ENCODE results near the gene ABCA3. TPM values are rescaled to one million over a fixed set of nuclear protein-coding genes. Genes with fewer than 3 reads are reported as not detected.
"Not testable (repeated sequence)": the region's sequence is repeated elsewhere in the genome, so short reads cannot be mapped to it uniquely, and the experiment has no call there.

The ABCA3 gene
- total RNA-seq, 1 donor from 2014 or later: 25.9 TPM

- Histone ChIP-seq H3K27me3 (no peaks in the 10 kb centered on the region), H3K36me3 (peaks cover 44 to 48% of the 10 kb centered on the region in 2 donors), H3K9me3 (no peaks in the 10 kb centered on the region), H3K27ac (no peak overlapping the region), H3K4me1 (no peaks in the 10 kb centered on the region), H3K4me3 (no peak overlapping the region)
- DNase-seq (ENCODE audit: low spot score in 2 of 2): no peak
- intact Hi-C loops (cut with DNase I): no loop called here
- TF ChIP-seq CTCF (IDR thresholded peaks at IDR 0.05): no peak
Measured at GRCh38 chr16:2243781-2244180, 96.7 kb downstream of the ABCA3 start.

GRCh38 chr16:2243031-2243528 is 97.4 kb downstream of the ABCA3 start:
- Histone ChIP-seq H3K27ac (no peak overlapping the region), H3K9me3 (no peaks in the 10 kb centered on the region), H3K4me1 (no peaks in the 10 kb centered on the region), H3K36me3 (peaks cover 44 to 48% of the 10 kb centered on the region in 2 donors), H3K27me3 (no peaks in the 10 kb centered on the region), H3K4me3 (no peak overlapping the region)
- no peak for DNase-seq (ENCODE audit: low spot score in 2 of 2)
- no peak for TF ChIP-seq CTCF (IDR thresholded peaks at IDR 0.05)
- intact Hi-C loops (cut with DNase I): no loop called here

GRCh38 chr16:2242598-2242997 is 97.9 kb downstream of the ABCA3 start:
- DNase-seq (ENCODE audit: low spot score in 2 of 2): no peak
- no peaks in the 10 kb centered on the region for H3K4me1 ChIP-seq
- no peaks in the 10 kb centered on the region for H3K27me3 ChIP-seq
- TF ChIP-seq CTCF (IDR thresholded peaks at IDR 0.05): no peak
- H3K27ac ChIP-seq: no peak overlapping the region
- peaks cover 44 to 48% of the 10 kb centered on the region in 2 donors for H3K36me3 ChIP-seq
- intact Hi-C loops (cut with DNase I): no loop called here
- no peaks in the 10 kb centered on the region for H3K9me3 ChIP-seq
- H3K4me3 ChIP-seq: no peak overlapping the region

GRCh38 chr16:2240331-2240730 is 100.2 kb downstream of the ABCA3 start:
- H3K36me3 ChIP-seq: peaks cover 37% of the 10 kb centered on the region in 2 donors
- DNase-seq (ENCODE audit: low spot score in 2 of 2); H3K27me3 ChIP-seq; H3K9me3 ChIP-seq; H3K4me3 ChIP-seq; intact Hi-C loops (cut with DNase I); H3K27ac ChIP-seq: not testable (repeated sequence)
- H3K4me1 ChIP-seq: peaks cover 8 to 10% of the 10 kb centered on the region in 2 donors

- intact Hi-C loops (cut with DNase I): no loop called here
- Histone ChIP-seq H3K9me3 (no peaks in the 10 kb centered on the region), H3K27me3 (peaks cover 6% of the 10 kb centered on the region), H3K4me1 (peaks cover 8 to 10% of the 10 kb centered on the region in 2 donors), H3K4me3 (no peak overlapping the region), H3K27ac (no peak overlapping the region), H3K36me3 (peaks cover 37 to 38% of the 10 kb centered on the region in 2 donors)
- TF ChIP-seq CTCF (IDR thresholded peaks at IDR 0.05): no peak
- no peak for DNase-seq (ENCODE audit: low spot score in 2 of 2)
Measured at GRCh38 chr16:2238838-2239675, 101.5 kb downstream of the ABCA3 start.

- TF ChIP-seq CTCF (IDR thresholded peaks at IDR 0.05): no peak
- Histone ChIP-seq H3K4me1 (peaks cover 8 to 10% of the 10 kb centered on the region in 2 donors), H3K9me3 (no peaks in the 10 kb centered on the region), H3K4me3 (no peak overlapping the region), H3K36me3 (peaks cover 37 to 38% of the 10 kb centered on the region in 2 donors), H3K27ac (no peak overlapping the region), H3K27me3 (peaks cover 6% of the 10 kb centered on the region)
- DNase-seq (ENCODE audit: low spot score in 2 of 2): no peak
- intact Hi-C loops (cut with DNase I): no loop called here
Measured at GRCh38 chr16:2238150-2238837, 102.2 kb downstream of the ABCA3 start.

Data from ascending aorta (tissue), 2 donors.